Calu3 (cell line): ENCODE measurements around the gene FHL2. TPM values are rescaled to one million over a fixed set of nuclear protein-coding genes. Genes with fewer than 3 reads are reported as not detected.

Experiments used
- BruUV-seq: library from RNA; stranded (reverse); fragments of 400-500 nt; replicated peaks from 2 replicates; lab custom pipeline; 2021; lab: Mats Ljungman, UMichigan
- CTCF ChIA-PET: fragments of 300-600 bp; sonication (Branson Sonifier 250); formaldehyde crosslinking; loops from one replicate; lab custom pipeline; 2022; ENCODE audit warnings: antibody characterized with exemption; lab: Charles Lee
- DNase-seq: peaks from one replicate; pipeline ENCODE4 v3.0.0; 2022
- H3K27ac Mint-ChIP-seq: one replicate; pipeline ENCODE4 v1.8.0; 2022; ENCODE audit warnings: mixed read lengths; ENCODE audit not compliant: unreplicated experiment
- H3K27me3 Mint-ChIP-seq: one replicate; pipeline ENCODE4 v1.8.0; 2022; ENCODE audit warnings: mixed read lengths; ENCODE audit not compliant: unreplicated experiment
- H3K36me3 Mint-ChIP-seq: one replicate; pipeline ENCODE4 v1.8.0; 2022; ENCODE audit warnings: mild to moderate bottlenecking, moderate library complexity, mixed read lengths; ENCODE audit not compliant: insufficient read depth, unreplicated experiment
- H3K4me1 Mint-ChIP-seq: one replicate; pipeline ENCODE4 v1.8.0; 2022; ENCODE audit warnings: mild to moderate bottlenecking, low read depth, mixed read lengths; ENCODE audit not compliant: unreplicated experiment
- H3K4me3 Mint-ChIP-seq: one replicate; pipeline ENCODE4 v1.8.0; 2022; ENCODE audit warnings: mild to moderate bottlenecking, low read depth, moderate library complexity, mixed read lengths; ENCODE audit not compliant: unreplicated experiment
- H3K9me3 Mint-ChIP-seq: one replicate; pipeline ENCODE4 v1.8.0; 2022; ENCODE audit warnings: low read depth, mixed read lengths; ENCODE audit not compliant: unreplicated experiment
- intact Hi-C: fragments of 100-400 bp; cut with micrococcal nuclease; formaldehyde crosslinking; loops from one replicate; pipeline ENCODE4 v1.10.0; 2022; ENCODE audit not compliant: unreplicated experiment
- total RNA-seq: library from RNA; stranded (reverse); gene quantifications from 2 replicates; pipeline ENCODE4 v1.2.3, GENCODE V29; 2022
- TF ChIP-seq, protein P1 (sequence below): fragments of 200-600 bp; IDR thresholded peaks from one replicate; pipeline ENCODE4 v1.8.0; 2022; ENCODE audit warnings: antibody characterized with exemption; ENCODE audit not compliant: unreplicated experiment

FHL2 gene
- total RNA-seq, 1 experiment from 2014 or later = 51.9 TPM

DNA sequence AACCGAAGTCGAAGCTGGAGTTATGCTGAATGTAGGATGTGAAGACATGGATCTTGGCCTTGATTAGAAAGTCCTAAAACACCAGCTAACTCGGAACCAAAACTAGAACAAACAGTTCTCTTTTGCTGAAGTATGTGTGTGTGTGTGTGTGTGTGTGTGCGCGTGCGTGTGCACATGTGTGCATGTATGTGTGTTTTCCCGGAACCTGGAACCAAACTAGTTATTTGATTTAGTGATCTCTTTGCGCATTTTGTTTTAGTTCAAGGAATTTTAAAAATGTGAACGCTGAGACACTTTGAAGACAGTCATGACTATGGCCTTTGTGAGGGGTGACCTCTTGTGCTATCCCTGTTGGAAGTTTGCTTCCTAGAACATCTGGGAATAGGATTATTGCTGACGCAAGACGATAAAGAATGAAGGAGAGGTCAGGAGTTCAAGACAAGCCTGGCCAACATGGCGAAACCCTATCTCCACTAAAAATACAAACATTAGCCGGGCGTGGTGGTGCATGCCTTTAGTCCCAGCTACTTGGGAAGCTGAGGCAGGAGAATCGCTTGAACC is 23.8 kb downstream of the FHL2 start:
- H3K27me3 Mint-ChIP-seq = no peaks in the 10 kb centered on the region
- no peak overlapping the region for H3K4me3 Mint-ChIP-seq
- no peak for DNase-seq
- CTCF ChIA-PET = no interaction called here
- peak overlapping the region; percentile 21 for H3K27ac Mint-ChIP-seq
- peaks cover 35% of the 10 kb centered on the region for H3K4me1 Mint-ChIP-seq
- peaks cover 77% of the 10 kb centered on the region for H3K36me3 Mint-ChIP-seq
- peaks cover 3% of the 10 kb centered on the region for H3K9me3 Mint-ChIP-seq
- intact Hi-C loops = no loop called here
- no TSS peak for BruUV-seq
- TF ChIP-seq, protein P1, sequence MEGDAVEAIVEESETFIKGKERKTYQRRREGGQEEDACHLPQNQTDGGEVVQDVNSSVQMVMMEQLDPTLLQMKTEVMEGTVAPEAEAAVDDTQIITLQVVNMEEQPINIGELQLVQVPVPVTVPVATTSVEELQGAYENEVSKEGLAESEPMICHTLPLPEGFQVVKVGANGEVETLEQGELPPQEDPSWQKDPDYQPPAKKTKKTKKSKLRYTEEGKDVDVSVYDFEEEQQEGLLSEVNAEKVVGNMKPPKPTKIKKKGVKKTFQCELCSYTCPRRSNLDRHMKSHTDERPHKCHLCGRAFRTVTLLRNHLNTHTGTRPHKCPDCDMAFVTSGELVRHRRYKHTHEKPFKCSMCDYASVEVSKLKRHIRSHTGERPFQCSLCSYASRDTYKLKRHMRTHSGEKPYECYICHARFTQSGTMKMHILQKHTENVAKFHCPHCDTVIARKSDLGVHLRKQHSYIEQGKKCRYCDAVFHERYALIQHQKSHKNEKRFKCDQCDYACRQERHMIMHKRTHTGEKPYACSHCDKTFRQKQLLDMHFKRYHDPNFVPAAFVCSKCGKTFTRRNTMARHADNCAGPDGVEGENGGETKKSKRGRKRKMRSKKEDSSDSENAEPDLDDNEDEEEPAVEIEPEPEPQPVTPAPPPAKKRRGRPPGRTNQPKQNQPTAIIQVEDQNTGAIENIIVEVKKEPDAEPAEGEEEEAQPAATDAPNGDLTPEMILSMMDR = no peak

DNA sequence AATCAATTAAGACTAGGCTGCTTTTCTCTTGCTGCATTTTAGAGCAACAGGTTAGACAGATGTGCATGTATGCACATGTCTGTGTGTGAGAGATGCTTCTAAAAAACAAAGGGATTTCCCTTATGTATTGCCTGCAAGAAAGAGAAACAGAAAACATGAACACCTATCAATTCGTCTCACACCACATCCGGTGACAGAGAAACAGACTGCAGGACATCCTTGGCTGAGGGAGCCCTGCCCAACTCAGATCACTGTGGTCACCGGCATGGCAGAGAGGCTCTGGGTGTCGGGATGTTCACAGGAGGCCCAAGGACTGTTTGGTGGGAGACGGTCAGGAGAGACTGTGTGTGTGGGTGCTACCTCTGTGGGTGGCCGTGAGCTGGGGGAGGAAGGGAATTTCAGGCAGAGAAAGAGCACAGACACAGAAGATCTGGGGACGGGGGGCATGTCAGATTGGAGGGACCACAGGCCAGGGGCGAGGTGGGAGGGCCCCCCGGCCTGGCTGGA is 24.9 kb downstream of the FHL2 start:
- Mint-ChIP-seq H3K9me3 (no peaks in the 10 kb centered on the region), H3K27me3 (no peaks in the 10 kb centered on the region), H3K27ac (no peak overlapping the region), H3K4me3 (no peak overlapping the region), H3K36me3 (peaks cover 80% of the 10 kb centered on the region), H3K4me1 (peaks cover 34% of the 10 kb centered on the region)
- intact Hi-C loops = no loop called here
- TF ChIP-seq, protein P1 = no peak
- BruUV-seq = no TSS peak
- DNase-seq = no peak
- CTCF ChIA-PET = no interaction called here

DNA sequence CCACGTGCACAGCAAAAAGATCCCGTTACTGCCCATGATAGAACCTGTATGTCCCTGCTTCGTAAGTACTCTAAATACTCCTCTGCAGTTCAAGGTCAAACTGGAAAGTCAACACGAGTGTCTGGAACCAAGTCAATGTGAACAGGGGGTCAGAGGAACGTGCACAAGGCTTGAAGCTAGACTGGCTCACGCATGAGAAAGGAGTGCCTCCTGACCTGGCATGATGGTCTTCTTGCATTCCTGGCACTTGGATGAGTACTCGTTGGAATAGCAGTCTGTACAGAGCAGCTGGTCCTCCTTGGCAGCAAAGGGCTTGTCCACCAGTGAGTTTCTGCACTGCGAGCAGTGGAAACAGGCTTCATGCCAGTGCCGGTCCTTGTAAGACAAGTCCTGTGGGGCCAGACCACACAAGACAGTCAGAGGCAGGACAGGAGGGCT is 25.5 kb downstream of the FHL2 start:
- Mint-ChIP-seq H3K4me1 (peaks cover 34% of the 10 kb centered on the region), H3K27ac (no peak overlapping the region), H3K36me3 (peaks cover 81% of the 10 kb centered on the region), H3K27me3 (no peaks in the 10 kb centered on the region), H3K4me3 (no peak overlapping the region), H3K9me3 (no peaks in the 10 kb centered on the region)
- TF ChIP-seq, protein P1 = no peak
- DNase-seq = no peak
- BruUV-seq = no TSS peak
- intact Hi-C loops = no loop called here
- CTCF ChIA-PET = no interaction called here

GRCh38 chr2:105371810-105372209 is 27.0 kb downstream of the FHL2 start:
- CTCF ChIA-PET = no interaction called here
- Mint-ChIP-seq H3K9me3 (no peaks in the 10 kb centered on the region), H3K4me1 (peaks cover 26% of the 10 kb centered on the region)

More at GRCh38 chr2:105371810-105372209, 27.0 kb downstream of the FHL2 start:
- no peak for DNase-seq
- Mint-ChIP-seq H3K27ac (no peak overlapping the region), H3K4me3 (no peak overlapping the region), H3K27me3 (no peaks in the 10 kb centered on the region), H3K36me3 (peaks cover 79% of the 10 kb centered on the region)
- TF ChIP-seq, protein P1 = no peak
- intact Hi-C loops = no loop called here
- no TSS peak for BruUV-seq
